ENCODE results near the gene GRIP2.

DNA sequence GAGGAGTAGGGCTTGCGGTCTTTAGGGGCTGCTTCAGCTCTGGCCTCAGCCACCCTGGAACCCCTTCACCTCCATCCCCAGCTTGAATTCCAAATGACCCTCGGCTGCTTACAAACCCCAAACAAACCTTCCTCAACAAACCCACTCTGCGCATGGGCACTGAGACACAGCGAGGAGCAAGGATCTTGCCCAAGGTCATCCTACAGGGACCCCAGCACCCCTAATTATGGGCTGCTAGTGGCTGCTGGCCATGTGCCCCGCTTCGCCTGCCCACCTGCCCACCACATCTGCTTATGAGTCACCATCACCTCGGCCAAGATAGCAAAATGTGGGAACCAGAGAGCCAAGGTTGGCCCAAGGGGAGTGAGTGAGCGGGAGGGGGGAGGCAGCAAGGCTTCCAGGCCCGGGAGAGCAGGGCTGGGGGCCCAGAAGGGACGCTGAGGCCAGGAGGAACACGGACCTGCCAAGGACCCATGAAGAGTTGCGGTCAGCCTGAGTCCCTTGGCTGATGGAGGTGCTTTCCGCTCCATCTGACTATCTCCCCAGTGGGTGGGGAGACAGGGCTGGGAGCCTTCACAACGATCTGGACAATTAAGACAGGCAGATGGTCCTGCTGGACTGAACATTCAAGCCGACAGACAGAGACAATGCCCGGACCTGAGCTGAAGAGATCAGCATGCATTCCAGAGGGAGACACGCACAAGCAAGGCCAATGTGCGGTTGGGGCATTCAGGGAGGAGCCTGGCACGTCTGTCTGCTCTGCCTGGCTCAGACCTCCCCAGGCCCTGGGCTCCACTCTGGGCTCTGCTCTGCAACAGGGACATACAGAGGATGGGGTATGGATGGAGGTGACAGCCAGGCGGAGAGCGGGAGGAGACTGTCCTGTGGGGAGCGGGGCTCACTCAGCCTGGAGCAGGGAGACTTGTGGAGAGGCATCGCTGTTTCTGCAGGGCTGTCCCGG is 10.8 kb upstream of the GRIP2 start:
- TF ChIP-seq POLR2A (IDR thresholded peaks at IDR 0.05) = no peak
- TF ChIP-seq, protein P1, sequence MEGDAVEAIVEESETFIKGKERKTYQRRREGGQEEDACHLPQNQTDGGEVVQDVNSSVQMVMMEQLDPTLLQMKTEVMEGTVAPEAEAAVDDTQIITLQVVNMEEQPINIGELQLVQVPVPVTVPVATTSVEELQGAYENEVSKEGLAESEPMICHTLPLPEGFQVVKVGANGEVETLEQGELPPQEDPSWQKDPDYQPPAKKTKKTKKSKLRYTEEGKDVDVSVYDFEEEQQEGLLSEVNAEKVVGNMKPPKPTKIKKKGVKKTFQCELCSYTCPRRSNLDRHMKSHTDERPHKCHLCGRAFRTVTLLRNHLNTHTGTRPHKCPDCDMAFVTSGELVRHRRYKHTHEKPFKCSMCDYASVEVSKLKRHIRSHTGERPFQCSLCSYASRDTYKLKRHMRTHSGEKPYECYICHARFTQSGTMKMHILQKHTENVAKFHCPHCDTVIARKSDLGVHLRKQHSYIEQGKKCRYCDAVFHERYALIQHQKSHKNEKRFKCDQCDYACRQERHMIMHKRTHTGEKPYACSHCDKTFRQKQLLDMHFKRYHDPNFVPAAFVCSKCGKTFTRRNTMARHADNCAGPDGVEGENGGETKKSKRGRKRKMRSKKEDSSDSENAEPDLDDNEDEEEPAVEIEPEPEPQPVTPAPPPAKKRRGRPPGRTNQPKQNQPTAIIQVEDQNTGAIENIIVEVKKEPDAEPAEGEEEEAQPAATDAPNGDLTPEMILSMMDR (IDR thresholded peaks at IDR 0.05) = no peak
